H9 (cell line): ENCODE data around the gene OR4X2. TPM values are rescaled to one million over a fixed set of nuclear protein-coding genes. Genes with fewer than 3 reads are reported as not detected.

ENCODE experiments used
- DNase-seq: peaks from one replicate; pipeline ENCODE4 v3.0.0-alpha.2; 2017
- H2AFZ ChIP-seq: one replicate; pipeline ENCODE4 v1.6.1; 2013; ENCODE audit warnings: mild to moderate bottlenecking, low read length, control low read depth, moderate library complexity
- H2AK5ac ChIP-seq: 2 replicates; pipeline ENCODE4 v1.6.1; 2013; ENCODE audit warnings: low read length, control low read depth, mixed read lengths; ENCODE audit not compliant: insufficient read length
- H2BK120ac ChIP-seq: one replicate; pipeline ENCODE4 v1.6.1; 2013; ENCODE audit warnings: low read depth, mild to moderate bottlenecking, low read length, control low read depth, inconsistent platforms; ENCODE audit not compliant: poor library complexity, severe bottlenecking
- H2BK12ac ChIP-seq: 2 replicates; pipeline ENCODE4 v1.6.1; 2013; ENCODE audit warnings: low read length, control low read depth, mixed read lengths, low read depth; ENCODE audit not compliant: insufficient read length
- H2BK15ac ChIP-seq: 2 replicates; pipeline ENCODE4 v1.6.1; 2013; ENCODE audit warnings: low read depth, low read length, control low read depth
- H2BK20ac ChIP-seq: one replicate; pipeline ENCODE4 v1.6.1; 2013; ENCODE audit warnings: low read depth, mild to moderate bottlenecking, low read length, control low read depth, inconsistent platforms; ENCODE audit not compliant: poor library complexity, severe bottlenecking
- H2BK5ac ChIP-seq: 2 replicates; pipeline ENCODE4 v1.6.1; 2013; ENCODE audit warnings: low read length, control low read depth, mixed read lengths; ENCODE audit not compliant: insufficient read length
- H3K14ac ChIP-seq: 2 replicates; pipeline ENCODE4 v1.6.1; 2013; ENCODE audit warnings: low read length, control low read depth; ENCODE audit not compliant: insufficient read depth
- H3K18ac ChIP-seq: 2 replicates; pipeline ENCODE4 v1.6.1; 2013; ENCODE audit warnings: low read depth, mild to moderate bottlenecking, mixed read lengths, low read length, control low read depth; ENCODE audit not compliant: insufficient read length
- H3K23ac ChIP-seq: 2 replicates; pipeline ENCODE4 v1.6.1; 2013; ENCODE audit warnings: low read length, control low read depth, mixed read lengths, low read depth; ENCODE audit not compliant: insufficient read length
- H3K23me2 ChIP-seq: 2 replicates; pipeline ENCODE4 v1.6.1; 2013; ENCODE audit warnings: low read depth, mild to moderate bottlenecking, mixed read lengths, low read length, control low read depth; ENCODE audit not compliant: insufficient read length, poor library complexity, severe bottlenecking
- H3K27ac ChIP-seq: 2 replicates; pipeline ENCODE4 v1.5.1; 2013; ENCODE audit warnings: low read length, control low read depth, mixed read lengths, low read depth; ENCODE audit not compliant: insufficient read length
- H3K27me3 ChIP-seq: 2 replicates; pipeline ENCODE4 v1.6.1; 2013; ENCODE audit warnings: low read length, control low read depth, inconsistent platforms; ENCODE audit not compliant: insufficient read depth
- H3K4ac ChIP-seq: 2 replicates; pipeline ENCODE4 v1.6.1; 2013; ENCODE audit warnings: low read depth, mild to moderate bottlenecking, control low read depth, inconsistent platforms, low read length, moderate library complexity
- H3K4me1 ChIP-seq: 2 replicates; pipeline ENCODE4 v1.6.1; 2013; ENCODE audit warnings: low read length, control low read depth, inconsistent platforms; ENCODE audit not compliant: insufficient read depth
- H3K4me2 ChIP-seq: 2 replicates; pipeline ENCODE4 v1.6.1; 2013; ENCODE audit warnings: low read length, control low read depth, mixed read lengths; ENCODE audit not compliant: insufficient read length, insufficient read depth
- H3K56ac ChIP-seq: 2 replicates; pipeline ENCODE4 v1.6.1; 2013; ENCODE audit warnings: low read depth, mild to moderate bottlenecking, mixed read lengths, low read length, control low read depth; ENCODE audit not compliant: insufficient read length
- H3K79me1 ChIP-seq: 2 replicates; pipeline ENCODE4 v1.6.1; 2013; ENCODE audit warnings: low read depth, mild to moderate bottlenecking, moderate library complexity, low read length, control low read depth, inconsistent platforms; ENCODE audit not compliant: insufficient read depth, poor library complexity, severe bottlenecking
- H3K79me2 ChIP-seq: 2 replicates; pipeline ENCODE4 v1.6.1; 2013; ENCODE audit warnings: low read length, control low read depth, inconsistent platforms; ENCODE audit not compliant: insufficient read depth
- H3K9ac ChIP-seq: 2 replicates; pipeline ENCODE4 v1.6.1; 2013; ENCODE audit warnings: low read length, control low read depth, mixed read lengths; ENCODE audit not compliant: insufficient read length; ENCODE audit errors: extremely low read depth
- H3K9me3 ChIP-seq: one replicate; pipeline ENCODE4 v1.6.1; 2013; ENCODE audit warnings: low read depth, low read length, inconsistent platforms; ENCODE audit not compliant: control insufficient read depth
- H3T11ph ChIP-seq: one replicate; pipeline ENCODE4 v1.6.1; 2013; ENCODE audit warnings: mild to moderate bottlenecking, low read length, control low read depth, inconsistent platforms
- H4K20me1 ChIP-seq: one replicate; pipeline ENCODE4 v1.6.1; 2013; ENCODE audit not compliant: control insufficient read depth, insufficient read length, insufficient read depth
- H4K5ac ChIP-seq: 2 replicates; pipeline ENCODE4 v1.6.1; 2013; ENCODE audit warnings: low read depth, mild to moderate bottlenecking, mixed read lengths, low read length, control low read depth; ENCODE audit not compliant: insufficient read length
- H4K8ac ChIP-seq: replicated peaks from 2 replicates; pipeline ENCODE4 v1.6.1; 2013; ENCODE audit warnings: low read length, control low read depth, mixed read lengths, low read depth; ENCODE audit not compliant: insufficient read length
- H4K91ac ChIP-seq: 2 replicates; pipeline ENCODE4 v1.6.1; 2013; ENCODE audit warnings: low read depth, mild to moderate bottlenecking, moderate library complexity, mixed read lengths, low read length, control low read depth; ENCODE audit not compliant: insufficient read length
- H3K27ac Mint-ChIP-seq, 3 experiments: 2 replicates in 2 of 3; 3 replicates in 1 of 3; pipeline ENCODE4 v1.8.0; 2020 to 2021; ENCODE audit warnings: mixed read lengths in 3 of 3, mild to moderate bottlenecking in 1 of 3, moderate library complexity in 1 of 3
- H3K27me3 Mint-ChIP-seq: 2 replicates; pipeline ENCODE4 v1.8.0; 2021; ENCODE audit warnings: low read depth, mild to moderate bottlenecking, moderate library complexity, mixed read lengths
- H3K36me3 Mint-ChIP-seq, 3 experiments: 2 replicates in 2 of 3; 3 replicates in 1 of 3; pipeline ENCODE4 v1.8.0; 2020 to 2021; ENCODE audit warnings: low read depth in 3 of 3, mixed read lengths in 3 of 3; ENCODE audit not compliant: insufficient read depth in 1 of 3
- H3K4me1 Mint-ChIP-seq, 2 experiments: 2 replicates each; pipeline ENCODE4 v1.8.0; 2020; ENCODE audit warnings: mixed read lengths in 2 of 2
- H3K4me3 Mint-ChIP-seq, 2 experiments: 2 replicates in 1 of 2; 3 replicates in 1 of 2; pipeline ENCODE4 v1.8.0; 2020 to 2021; ENCODE audit warnings: mild to moderate bottlenecking in 2 of 2, mixed read lengths in 2 of 2, moderate library complexity in 1 of 2
- H3K9me3 Mint-ChIP-seq, 2 experiments: 2 replicates in 1 of 2; 3 replicates in 1 of 2; pipeline ENCODE4 v1.8.0; 2020; ENCODE audit warnings: mild to moderate bottlenecking in 2 of 2, mixed read lengths in 2 of 2, moderate library complexity in 1 of 2
- WGBS: extraction: QIAGEN DNeasy Blood & Tissue Kit; methylation state at CpG from one replicate; pipeline ENCODE4 v1.1.7; 2013; ENCODE audit warnings: missing lambda C conversion rate, low lambda C conversion rate, mixed read lengths; ENCODE audit not compliant: insufficient read length; ENCODE audit errors: extremely low coverage; 5-methylcytosine and 5-hydroxymethylcytosine counted together
- total RNA-seq: library from RNA; stranded (reverse); gene quantifications from 2 replicates; pipeline ENCODE4 v1.2.1, GENCODE V29; 2021
- TF ChIP-seq, protein P1 (sequence below): fragments of 200-600 bp; sonication (generic); conservative IDR thresholded peaks from 3 replicates; pipeline ENCODE4 v1.8.0; 2021; ENCODE audit warnings: antibody characterized with exemption, mild to moderate bottlenecking

The OR4X2 gene
- total RNA-seq, 1 experiment from 2014 or later = not detected

DNA sequence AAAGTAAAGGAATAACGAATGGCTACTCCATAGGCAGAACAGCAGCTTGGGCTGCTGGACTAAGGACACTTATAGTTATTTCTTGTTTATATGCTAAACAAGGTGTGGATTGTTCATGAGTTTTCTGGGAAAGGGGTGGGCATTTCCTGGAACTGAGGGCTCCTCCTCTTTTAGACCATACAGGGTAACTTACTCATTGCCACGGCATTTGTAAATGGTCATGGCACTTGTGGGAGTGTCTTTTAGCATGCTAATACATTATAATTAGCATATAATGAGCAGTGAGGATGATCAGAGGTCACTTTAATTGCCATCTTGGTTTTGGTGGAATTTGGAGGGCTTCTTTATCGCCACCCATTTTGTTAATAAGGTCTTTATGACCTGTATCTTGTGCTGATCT lies 25.7 kb downstream of the OR4X2 start:
- no peak overlapping the region for H3K4me3 Mint-ChIP-seq
- peaks cover 81% of the 10 kb centered on the region in 2 experiments for H3K9me3 Mint-ChIP-seq
- Histone ChIP-seq H4K91ac (no peak overlapping the region), H3K23me2 (no peaks in the 10 kb centered on the region), H3K4me1 (no peaks in the 10 kb centered on the region), H3K27me3 (no peaks in the 10 kb centered on the region), H4K8ac (no peak overlapping the region), H3K9me3 (peaks cover 55% of the 10 kb centered on the region), H3K56ac (no peak overlapping the region), H3K9ac (no peak overlapping the region), H2BK12ac (no peak overlapping the region), H3K4ac (no peak overlapping the region), H3K18ac (no peak overlapping the region), H4K20me1 (no peaks in the 10 kb centered on the region), H3K27ac (no peak overlapping the region), H2AK5ac (no peak overlapping the region), H3K79me2 (no peaks in the 10 kb centered on the region), H4K5ac (no peak overlapping the region), H3K23ac (no peak overlapping the region), H2BK5ac (no peak overlapping the region), H2BK15ac (no peak overlapping the region), H2AFZ (no peak overlapping the region), H2BK120ac (no peak overlapping the region), H3K14ac (no peak overlapping the region), H3K79me1 (no peaks in the 10 kb centered on the region), H2BK20ac (no peak overlapping the region), H3T11ph (no peak overlapping the region), H3K4me2 (no peak overlapping the region)
- no peaks in the 10 kb centered on the region for H3K4me1 Mint-ChIP-seq
- TF ChIP-seq, protein P1, sequence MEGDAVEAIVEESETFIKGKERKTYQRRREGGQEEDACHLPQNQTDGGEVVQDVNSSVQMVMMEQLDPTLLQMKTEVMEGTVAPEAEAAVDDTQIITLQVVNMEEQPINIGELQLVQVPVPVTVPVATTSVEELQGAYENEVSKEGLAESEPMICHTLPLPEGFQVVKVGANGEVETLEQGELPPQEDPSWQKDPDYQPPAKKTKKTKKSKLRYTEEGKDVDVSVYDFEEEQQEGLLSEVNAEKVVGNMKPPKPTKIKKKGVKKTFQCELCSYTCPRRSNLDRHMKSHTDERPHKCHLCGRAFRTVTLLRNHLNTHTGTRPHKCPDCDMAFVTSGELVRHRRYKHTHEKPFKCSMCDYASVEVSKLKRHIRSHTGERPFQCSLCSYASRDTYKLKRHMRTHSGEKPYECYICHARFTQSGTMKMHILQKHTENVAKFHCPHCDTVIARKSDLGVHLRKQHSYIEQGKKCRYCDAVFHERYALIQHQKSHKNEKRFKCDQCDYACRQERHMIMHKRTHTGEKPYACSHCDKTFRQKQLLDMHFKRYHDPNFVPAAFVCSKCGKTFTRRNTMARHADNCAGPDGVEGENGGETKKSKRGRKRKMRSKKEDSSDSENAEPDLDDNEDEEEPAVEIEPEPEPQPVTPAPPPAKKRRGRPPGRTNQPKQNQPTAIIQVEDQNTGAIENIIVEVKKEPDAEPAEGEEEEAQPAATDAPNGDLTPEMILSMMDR = no peak
- peaks cover 2% of the 10 kb centered on the region for H3K27me3 Mint-ChIP-seq
- no peak overlapping the region for H3K27ac Mint-ChIP-seq
- no peak for DNase-seq
- peaks cover 0 to 10% (median 6%) of the 10 kb centered on the region in 3 experiments; a peak in 4 of 7 replicates for H3K36me3 Mint-ChIP-seq
- WGBS = no CpG with 5 or more reads among the region's 3 CpGs
